GM21717 (cell line): ENCODE results near the gene C1orf159.

ENCODE experiments used
- ATAC-seq: cut with Tn5 transposase; IDR thresholded peaks from one replicate; pipeline ENCODE4 v1.9.1; 2021; ENCODE audit warnings: mild to moderate bottlenecking, moderate library complexity; ENCODE audit not compliant: unreplicated experiment

The C1orf159 gene

GRCh38 chr1:1132956-1133750 lies 17.3 kb upstream of the C1orf159 start:
- ATAC-seq, result no peak

- no peak for ATAC-seq
Observed at GRCh38 chr1:1132042-1132950, 16.4 kb upstream of the C1orf159 start.

DNA sequence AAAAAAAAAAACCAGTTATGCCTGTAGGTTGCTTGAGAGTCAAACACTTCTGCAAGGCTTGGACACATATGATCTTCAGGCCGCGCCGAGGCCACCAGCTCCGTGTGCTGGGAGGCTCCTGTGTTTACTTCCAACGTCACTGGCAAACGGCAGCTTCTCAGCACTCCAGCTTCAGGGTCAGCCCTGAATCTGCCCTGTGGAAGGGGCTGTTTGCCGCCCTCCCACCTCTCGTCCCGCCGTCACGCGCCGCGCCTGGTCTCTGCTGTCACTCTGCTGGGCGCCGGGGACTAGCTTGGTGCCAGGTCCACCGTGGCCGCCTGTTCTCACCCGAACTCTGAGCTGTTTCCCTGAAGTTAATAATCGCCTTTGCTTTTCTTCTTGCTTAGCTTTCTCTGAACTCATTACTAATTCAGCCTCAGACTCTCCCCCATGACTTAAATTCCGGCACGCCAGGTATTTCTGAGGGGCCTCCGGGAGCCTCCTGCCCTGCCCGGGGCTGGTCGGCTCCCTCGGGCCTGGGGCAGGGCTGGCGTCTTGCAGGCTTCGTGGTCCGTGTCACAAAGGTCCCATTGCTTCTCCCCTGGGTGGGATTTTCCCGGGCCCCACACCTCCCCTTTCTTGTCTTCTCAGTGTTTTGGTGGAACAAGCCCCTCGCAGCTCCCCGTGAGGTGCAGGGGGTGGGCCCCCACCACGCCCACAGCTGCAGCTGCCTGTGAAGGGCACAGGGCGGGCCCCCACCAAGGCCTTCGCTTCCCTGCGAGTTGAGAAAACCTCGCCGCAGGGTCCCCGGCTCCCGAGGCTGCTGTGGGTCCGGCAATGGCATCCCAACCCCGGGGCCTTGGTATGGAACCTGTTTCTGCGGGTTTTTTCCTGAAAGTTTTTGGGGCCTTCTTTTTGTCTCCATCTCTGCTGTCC lies 14.6 kb upstream of the C1orf159 start:
- ATAC-seq, result no peak

DNA sequence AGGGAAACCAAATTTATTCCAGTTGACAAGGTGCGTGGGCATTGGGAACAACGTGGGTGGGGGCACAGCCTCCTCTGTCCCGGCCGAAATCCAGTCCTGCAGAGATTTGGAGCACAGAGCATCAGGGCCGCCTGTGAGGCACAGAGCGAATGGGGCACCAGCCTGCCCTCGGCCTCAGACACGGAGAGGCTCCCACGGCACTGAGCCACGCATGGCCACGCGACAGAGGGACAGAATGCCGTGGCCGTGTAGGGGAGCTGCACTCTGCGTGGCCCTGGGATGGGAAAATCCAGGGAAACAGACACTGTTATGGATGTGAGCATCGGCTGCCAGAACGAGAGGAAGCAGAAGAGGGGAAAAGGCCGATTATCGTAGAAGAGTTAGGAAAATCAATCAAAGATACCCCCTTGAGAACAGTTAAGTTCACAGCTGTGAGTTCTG lies 13.5 kb upstream of the C1orf159 start:
- no peak for ATAC-seq

GRCh38 chr1:1128454-1129139 lies 12.7 kb upstream of the C1orf159 start:
- no peak for ATAC-seq

- no peak for ATAC-seq
Observed at GRCh38 chr1:1127551-1128451, 11.9 kb upstream of the C1orf159 start.

DNA sequence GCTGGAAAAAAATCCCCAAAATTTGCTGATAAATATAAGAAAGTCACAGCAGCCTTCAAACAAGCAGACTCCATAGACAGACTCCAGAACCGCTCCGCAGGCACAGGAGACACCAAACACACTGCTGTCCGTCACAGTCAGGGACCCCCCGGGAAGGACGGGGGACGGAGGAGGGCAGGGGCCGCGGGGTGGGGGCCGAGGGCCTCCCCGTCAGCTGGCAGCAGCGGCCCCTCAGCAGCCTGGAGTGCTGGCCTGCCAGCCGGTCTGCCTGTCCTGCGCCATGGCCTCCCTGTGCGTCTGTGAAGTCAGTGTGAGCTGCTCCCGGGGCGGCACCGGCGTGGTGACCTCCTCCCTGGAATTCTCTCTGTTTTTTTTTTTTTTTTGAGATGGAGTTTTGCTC lies 10.1 kb upstream of the C1orf159 start:
- ATAC-seq, result no peak

DNA sequence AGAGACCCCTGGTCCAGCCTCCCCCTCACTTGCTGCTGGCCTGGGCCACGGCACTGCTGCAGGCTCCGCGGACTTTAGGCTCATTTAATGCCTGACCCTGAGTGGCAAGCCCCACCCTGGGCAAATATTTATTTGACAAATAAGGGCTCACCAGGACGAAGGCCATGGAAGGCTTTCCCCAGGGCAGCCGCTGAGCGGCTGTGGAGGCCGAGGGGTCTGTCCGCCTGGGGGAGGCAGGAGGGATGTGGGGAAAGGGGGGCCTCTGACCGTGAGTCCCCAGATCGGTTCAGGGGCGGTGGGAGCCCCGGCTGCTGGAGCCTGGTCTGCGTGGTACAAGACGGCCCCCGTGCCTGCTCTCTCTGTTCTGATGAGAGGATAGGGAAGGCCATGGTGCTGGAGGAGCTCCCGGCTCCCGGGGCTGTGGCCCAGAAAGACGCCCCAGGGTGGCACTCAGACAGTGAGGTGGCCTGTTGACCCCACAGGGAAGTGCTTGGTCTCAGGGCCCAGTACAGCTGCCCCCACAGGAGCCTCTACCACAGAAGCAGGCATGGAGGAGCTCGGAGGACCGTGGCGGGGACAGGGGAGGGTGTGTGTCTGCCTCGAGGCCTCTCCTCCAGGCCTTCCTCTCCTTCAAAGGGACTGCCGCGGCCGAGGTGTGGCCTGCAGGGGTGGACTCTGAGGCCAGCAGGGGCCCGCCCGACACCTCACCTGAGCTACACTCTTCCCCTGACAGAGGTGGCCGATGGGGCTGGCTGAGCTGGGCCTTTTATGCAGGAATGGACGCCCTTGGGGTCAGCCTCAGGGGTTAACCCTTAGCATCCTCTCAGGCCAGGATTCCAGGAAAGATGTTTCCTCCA lies 9.1 kb upstream of the C1orf159 start:
- ATAC-seq, result no peak

- no peak for ATAC-seq
Observed at GRCh38 chr1:1124508-1124785, 8.6 kb upstream of the C1orf159 start.

GRCh38 chr1:1123581-1124507 lies 8.0 kb upstream of the C1orf159 start:
- ATAC-seq, result no peak

GRCh38 chr1:1122981-1123480 lies 7.1 kb upstream of the C1orf159 start:
- ATAC-seq, result no peak

GRCh38 chr1:1122078-1122811 lies 6.4 kb upstream of the C1orf159 start:
- ATAC-seq, result no peak

DNA sequence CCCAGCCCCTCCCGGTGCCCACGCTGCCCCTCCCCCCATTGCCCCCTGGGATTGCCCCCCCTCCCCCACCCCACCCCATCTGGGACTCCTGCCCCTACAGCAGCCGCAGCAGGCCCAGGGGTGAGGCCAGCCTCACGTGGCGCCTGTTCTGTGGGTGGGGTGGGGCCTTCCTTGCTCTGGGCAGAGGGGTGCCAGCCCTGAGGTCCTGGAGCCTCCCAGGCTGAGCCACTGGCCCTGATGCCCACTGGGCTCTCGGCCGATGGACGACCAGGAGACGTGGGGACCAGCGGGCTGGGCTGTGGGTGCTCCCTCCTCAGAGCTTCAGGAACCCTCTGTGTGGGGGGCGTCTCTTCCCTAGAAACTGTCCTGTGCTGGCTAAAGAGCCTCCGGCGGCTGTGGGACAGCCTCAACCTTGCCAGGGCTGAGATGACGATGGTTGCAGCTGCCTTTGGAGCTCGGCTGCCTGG lies 5.8 kb upstream of the C1orf159 start:
- ATAC-seq, result no peak

- no peak for ATAC-seq
Observed at GRCh38 chr1:1120866-1121591, 5.1 kb upstream of the C1orf159 start.

DNA sequence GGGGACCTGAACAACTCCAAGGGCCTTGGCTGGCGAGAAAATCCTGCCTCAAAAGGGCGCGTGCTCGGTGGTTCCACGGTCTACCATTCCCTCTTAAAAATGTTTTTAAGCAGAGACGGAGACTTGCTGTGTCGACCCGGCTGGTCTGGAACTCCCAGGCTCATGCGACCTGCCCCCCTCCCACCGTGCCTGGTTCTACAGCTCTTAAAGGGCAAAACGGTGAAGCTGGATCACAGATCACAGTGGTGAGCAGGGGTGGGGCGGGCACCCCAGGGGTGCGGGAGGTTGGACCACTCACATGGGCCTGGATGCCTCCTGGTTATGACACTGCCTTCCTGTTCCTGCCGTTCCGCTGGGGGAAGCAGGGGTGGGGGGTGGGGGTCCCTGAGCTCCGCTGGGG lies 4.2 kb upstream of the C1orf159 start:
- ATAC-seq, result no peak
